ENCODE measurements around the gene SLC39A11.

DNA sequence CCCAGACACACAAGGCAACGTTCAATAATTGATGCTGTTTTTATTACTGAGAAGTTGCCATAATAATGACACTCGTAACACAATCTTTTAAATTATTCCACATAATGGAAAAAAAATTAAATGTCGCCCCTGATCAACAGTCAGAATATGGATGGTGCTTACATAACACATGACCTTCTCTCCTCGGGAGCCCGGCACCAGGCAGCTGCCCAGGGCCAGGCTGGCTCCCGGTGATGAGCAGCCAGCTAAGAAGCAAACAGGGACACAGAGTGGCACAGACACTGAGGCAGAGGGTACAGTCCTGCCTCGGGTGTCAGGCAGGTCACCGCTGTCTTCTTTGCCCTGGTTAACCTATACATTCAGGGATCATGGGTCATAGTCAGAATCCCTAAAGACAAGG lies 137.9 kb downstream of the SLC39A11 start:
- TF ChIP-seq, protein P1, sequence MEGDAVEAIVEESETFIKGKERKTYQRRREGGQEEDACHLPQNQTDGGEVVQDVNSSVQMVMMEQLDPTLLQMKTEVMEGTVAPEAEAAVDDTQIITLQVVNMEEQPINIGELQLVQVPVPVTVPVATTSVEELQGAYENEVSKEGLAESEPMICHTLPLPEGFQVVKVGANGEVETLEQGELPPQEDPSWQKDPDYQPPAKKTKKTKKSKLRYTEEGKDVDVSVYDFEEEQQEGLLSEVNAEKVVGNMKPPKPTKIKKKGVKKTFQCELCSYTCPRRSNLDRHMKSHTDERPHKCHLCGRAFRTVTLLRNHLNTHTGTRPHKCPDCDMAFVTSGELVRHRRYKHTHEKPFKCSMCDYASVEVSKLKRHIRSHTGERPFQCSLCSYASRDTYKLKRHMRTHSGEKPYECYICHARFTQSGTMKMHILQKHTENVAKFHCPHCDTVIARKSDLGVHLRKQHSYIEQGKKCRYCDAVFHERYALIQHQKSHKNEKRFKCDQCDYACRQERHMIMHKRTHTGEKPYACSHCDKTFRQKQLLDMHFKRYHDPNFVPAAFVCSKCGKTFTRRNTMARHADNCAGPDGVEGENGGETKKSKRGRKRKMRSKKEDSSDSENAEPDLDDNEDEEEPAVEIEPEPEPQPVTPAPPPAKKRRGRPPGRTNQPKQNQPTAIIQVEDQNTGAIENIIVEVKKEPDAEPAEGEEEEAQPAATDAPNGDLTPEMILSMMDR (IDR thresholded peaks at IDR 0.05; ENCODE audit: low read length): no peak
- TF ChIP-seq EZH2 (optimal IDR thresholded peaks at IDR 0.05; ENCODE audit: low read depth, low read length): no peak
- TF ChIP-seq EZH2phosphoT487 (IDR thresholded peaks at IDR 0.05; ENCODE audit: low read length): no peak

Data from MM.1S (cell line).